Breast epithelium (tissue), 4 donors: ENCODE results near the gene STMN1. TPM values are rescaled to one million over a fixed set of nuclear protein-coding genes. Genes with fewer than 3 reads are reported as not detected.

Source experiments
- DNase-seq, 2 donors: peaks; one replicate each; pipeline ENCODE4 v3.0.0-alpha.2; 2019; ENCODE audit warnings: low spot score in 2 of 2
- H3K27ac ChIP-seq, 2 donors: fragments of 200-600 bp; sonication (generic) in 1 of 2; one replicate each; pipeline ENCODE4 v1.5.1; 2016 to 2019; ENCODE audit warnings: mild to moderate bottlenecking in 1 of 2
- H3K27me3 ChIP-seq, 2 donors: fragments of 200-600 bp; sonication (generic) in 1 of 2; one replicate each; pipeline versions ENCODE4 v1.5.1 to v1.6.0; 2017 to 2019; ENCODE audit warnings: control low read depth in 1 of 2, mild to moderate bottlenecking in 1 of 2
- H3K36me3 ChIP-seq: fragments of 200-600 bp; one replicate; pipeline ENCODE4 v1.5.1; 2019
- H3K4me1 ChIP-seq, 2 donors: fragments of 200-600 bp; sonication (generic); one replicate each; pipeline ENCODE4 v1.5.1; 2016 to 2019; ENCODE audit warnings: control low read depth in 1 of 2
- H3K4me3 ChIP-seq, 3 donors: fragments of 200-600 bp; sonication (generic); 1 replicate in 2 of 3; 2 replicates in 1 of 3; pipeline ENCODE4 v1.5.1; 2016 to 2019; ENCODE audit warnings: mild to moderate bottlenecking in 3 of 3, moderate library complexity in 2 of 3
- H3K9me3 ChIP-seq, 2 donors: fragments of 200-600 bp; sonication (generic) in 1 of 2; one replicate each; pipeline ENCODE4 v1.5.1; 2016 to 2019; ENCODE audit warnings: control low read depth in 1 of 2
- POLR2A ChIP-seq: fragments of 450-650 bp; IDR thresholded peaks from one replicate; pipeline ENCODE4 v1.6.1; 2016; ENCODE audit warnings: antibody characterized with exemption, mild to moderate bottlenecking, moderate library complexity
- POLR2AphosphoS5 ChIP-seq, 3 donors: sonication (generic); formaldehyde crosslinking; IDR thresholded peaks; one replicate each; pipeline ENCODE4 v1.6.1; 2017; ENCODE audit warnings: antibody characterized with exemption in 3 of 3
- intact Hi-C: fragments of 100-400 bp; cut with DNase I; formaldehyde crosslinking; loops from one replicate; pipeline ENCODE4 v1.15.1; 2023; ENCODE audit warnings: low total_unique reads
- total RNA-seq, 3 donors: library from RNA; depleted of rRNA; stranded (reverse); fragments of >200 nt; gene quantifications; one replicate each; pipeline ENCODE4 v1.1.0, GENCODE V29; 2016
- TF ChIP-seq, protein P1 (sequence below), 3 donors: fragments of 450-650 bp; IDR thresholded peaks; one replicate each; pipeline ENCODE4 v1.5.1; 2016 to 2017; ENCODE audit warnings: antibody characterized with exemption in 3 of 3, mild to moderate bottlenecking in 3 of 3, moderate library complexity in 3 of 3

Gene STMN1
- total RNA-seq, 3 donors from 2014 or later, result 23.9 to 33.8 (median 28.4) TPM

DNA sequence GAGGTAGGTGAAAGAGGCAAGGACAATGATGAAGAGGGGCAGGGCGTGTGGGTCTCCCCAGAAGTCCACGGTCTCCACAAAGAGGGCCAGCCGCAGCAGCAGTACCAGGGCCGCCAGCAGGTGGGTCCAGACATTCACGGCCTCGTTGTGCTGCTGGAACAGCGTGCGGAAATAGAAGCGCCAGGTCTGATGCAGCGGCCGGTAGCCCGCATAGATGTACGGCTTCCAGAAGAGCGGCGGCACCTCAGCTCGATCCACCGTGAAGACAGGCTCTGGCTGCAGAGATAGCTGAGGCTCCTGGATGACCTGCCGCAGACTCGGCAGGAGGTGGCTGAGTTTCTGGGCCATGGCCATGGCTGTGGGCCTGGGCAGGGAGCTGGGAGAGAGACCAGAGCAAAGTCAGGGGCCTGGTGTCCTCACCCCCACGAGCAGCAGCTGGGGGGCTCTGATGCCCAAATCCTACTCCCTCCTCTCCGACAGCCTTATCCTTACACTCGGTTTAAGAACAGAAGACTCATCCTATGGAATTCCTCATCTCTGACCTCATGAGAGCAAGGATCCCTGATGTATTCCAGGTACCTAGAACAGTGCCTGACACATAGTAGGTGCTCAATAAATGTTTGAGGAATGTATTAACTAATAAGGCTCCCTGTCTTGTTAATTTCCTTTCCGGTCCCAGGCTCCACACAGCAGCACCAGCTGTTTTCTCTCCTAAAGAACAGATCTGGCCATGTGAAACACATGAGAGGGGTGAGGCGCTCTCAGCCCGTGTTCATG, 42.5 kb downstream of the STMN1 start:
- Histone ChIP-seq H3K27ac (peak overlapping the region; percentile 15 to 20), H3K27me3 (no peaks in the 10 kb centered on the region), H3K36me3 (no peaks in the 10 kb centered on the region), H3K4me3 (no peak overlapping the region), H3K9me3 (no peaks in the 10 kb centered on the region), H3K4me1 (peaks cover 0 to 4% of the 10 kb centered on the region in 2 donors)
- DNase-seq, result no peak
- intact Hi-C loops, result no loop called here
- TF ChIP-seq POLR2A, result no peak
- TF ChIP-seq, protein P1, sequence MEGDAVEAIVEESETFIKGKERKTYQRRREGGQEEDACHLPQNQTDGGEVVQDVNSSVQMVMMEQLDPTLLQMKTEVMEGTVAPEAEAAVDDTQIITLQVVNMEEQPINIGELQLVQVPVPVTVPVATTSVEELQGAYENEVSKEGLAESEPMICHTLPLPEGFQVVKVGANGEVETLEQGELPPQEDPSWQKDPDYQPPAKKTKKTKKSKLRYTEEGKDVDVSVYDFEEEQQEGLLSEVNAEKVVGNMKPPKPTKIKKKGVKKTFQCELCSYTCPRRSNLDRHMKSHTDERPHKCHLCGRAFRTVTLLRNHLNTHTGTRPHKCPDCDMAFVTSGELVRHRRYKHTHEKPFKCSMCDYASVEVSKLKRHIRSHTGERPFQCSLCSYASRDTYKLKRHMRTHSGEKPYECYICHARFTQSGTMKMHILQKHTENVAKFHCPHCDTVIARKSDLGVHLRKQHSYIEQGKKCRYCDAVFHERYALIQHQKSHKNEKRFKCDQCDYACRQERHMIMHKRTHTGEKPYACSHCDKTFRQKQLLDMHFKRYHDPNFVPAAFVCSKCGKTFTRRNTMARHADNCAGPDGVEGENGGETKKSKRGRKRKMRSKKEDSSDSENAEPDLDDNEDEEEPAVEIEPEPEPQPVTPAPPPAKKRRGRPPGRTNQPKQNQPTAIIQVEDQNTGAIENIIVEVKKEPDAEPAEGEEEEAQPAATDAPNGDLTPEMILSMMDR (IDR thresholded peaks at IDR 0.05), result peak in 1 of 3 donors; percentile 42

DNA sequence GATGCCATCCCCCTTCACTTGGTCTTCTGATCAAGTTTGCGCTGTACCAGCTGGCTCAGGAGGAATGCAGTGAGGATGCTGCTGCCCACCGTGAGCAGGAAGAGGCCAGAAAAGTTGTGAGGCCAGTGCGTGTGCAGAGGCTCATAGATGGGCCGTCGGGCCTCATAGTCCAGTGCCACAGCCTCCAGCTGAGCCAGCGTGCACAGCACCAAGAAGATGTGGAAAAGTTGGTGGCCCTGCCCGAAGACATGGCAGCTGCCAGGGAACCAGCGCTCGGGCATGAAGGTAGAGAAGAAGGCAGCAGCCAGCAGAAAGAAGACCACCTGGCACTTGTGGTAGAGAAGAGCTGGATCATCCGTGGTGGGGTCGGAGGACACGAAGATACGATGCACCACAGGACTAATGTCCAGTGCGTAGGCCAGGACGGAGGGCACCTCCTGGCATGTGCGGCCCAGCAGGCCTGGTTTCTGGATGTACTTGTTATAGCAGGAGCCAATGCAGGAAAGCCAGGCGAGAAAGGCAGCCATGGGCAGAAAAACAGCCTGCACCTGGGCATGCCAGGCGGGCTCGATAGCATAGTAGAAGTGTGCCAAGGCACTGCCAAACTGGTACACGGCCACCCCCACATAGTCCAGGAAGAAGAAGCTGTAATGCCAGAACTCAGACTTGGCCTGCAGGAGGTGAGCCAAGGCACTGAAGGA, 43.3 kb downstream of the STMN1 start:
- Histone ChIP-seq H3K4me1 (peaks cover 0 to 4% of the 10 kb centered on the region in 2 donors), H3K9me3 (no peaks in the 10 kb centered on the region), H3K27ac (peak overlapping the region; percentile 15 to 20), H3K4me3 (no peak overlapping the region), H3K27me3 (no peaks in the 10 kb centered on the region), H3K36me3 (no peaks in the 10 kb centered on the region)
- intact Hi-C loops, result no loop called here
- no peak for TF ChIP-seq POLR2A
- TF ChIP-seq, protein P1 (IDR thresholded peaks at IDR 0.05), result no peak
- TF ChIP-seq POLR2AphosphoS5 (IDR thresholded peaks at IDR 0.05), result no peak
- peak; percentile 44 to 48 for DNase-seq

DNA sequence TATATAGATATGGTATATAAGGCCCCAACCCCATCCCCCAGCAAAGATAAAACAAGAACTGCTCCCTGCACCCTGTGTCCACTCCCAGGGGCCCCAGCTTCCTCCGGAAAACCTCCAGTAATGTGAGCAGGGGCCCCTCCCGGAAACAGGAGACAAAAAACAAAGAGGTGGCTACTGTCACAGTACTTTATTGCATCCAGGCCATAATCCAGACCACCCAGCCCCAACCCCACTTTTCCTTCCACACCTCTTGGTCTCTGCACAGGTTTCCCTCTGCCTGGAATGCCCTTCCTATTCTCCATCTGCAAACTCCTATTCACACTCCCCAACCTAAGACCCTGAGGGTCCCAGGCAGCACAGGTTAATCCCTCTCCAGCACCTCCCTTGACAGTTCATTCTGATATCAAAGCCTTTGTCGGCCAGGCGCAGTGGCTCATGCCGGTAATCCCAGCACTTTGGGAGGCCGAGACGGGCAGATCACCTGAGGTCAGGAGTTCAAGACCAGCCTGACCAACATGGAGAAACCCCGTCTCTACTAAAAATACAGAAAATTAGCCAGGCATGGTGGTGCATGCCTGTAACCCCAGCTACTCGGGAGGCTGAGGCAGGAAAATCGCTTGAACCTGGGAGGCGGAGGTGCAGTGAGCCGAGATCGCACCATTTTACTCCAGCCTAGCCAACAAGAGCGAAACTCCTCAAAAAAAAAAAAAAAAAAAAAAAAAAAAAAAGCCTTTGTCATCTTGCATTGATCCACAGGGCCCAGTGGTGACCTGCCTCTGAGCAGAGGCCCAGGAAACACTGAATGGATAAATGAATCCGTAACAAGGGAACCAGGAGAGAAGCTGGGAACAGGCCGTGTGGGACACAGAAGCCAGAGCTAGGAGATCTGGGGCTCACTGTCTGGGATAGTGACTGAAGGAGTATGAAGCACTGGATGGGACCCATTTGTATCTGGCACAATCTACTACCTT, 44.6 kb downstream of the STMN1 start:
- H3K9me3 ChIP-seq, result no peaks in the 10 kb centered on the region

DNA sequence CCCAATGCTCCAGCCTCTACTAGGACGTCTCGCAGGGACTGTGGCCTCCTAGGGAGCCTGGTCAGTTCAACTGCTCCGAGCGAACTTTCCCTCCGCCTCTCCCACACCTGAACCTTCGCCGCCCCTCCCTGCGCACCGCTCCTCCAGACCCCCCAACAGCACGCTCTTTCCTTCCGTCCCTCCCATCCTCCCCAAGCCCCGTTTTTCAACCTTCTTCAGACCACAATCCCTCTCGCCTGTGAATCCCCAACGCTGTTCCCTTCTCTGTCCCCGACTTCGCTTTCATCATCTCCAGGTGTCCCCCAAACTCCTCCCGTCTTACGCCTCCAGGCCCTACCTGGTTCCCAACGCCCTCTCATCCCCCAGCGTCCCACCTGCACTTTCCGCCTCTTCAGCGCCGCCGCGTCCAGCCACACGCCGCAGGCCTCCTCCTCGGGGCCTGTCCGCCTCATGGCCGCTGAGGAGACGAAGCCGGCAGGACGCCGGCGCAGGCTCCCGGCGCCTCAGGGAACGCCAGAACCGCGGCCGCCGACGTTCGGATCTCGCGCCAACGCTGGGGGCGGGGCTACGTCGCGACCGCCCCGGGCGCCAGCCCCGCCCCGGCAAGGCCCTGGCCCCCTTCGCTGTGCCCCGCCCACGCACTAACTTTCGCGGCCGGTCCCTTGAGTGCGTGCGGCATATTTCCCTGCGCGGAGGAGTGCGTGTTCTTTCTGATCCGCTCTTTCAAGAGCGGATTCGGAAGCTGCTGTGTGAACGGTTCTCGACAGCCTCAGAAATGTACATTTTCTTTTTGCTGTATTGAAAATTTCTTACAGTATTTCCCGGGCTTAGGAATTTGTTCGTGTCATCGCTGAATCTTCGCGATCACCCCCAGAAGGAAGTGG, 47.1 kb downstream of the STMN1 start, which contains the start of gene AUNIP:
Gene AUNIP (minus strand): TSS at position 552 of the 884 bp plus-strand sequence. CDS start 100 bp downstream, at position 452.
- no peaks in the 10 kb centered on the region for H3K9me3 ChIP-seq
- H3K4me3 ChIP-seq, result peak within 1 kb of the TSS; percentile 44 to 69 (median 59)
- H3K27me3 ChIP-seq, result no peaks in the 10 kb centered on the region
- DNase-seq, result peak; percentile 75 to 76
- H3K36me3 ChIP-seq, result no peaks in the 10 kb centered on the region
- no peak for TF ChIP-seq POLR2A
- TF ChIP-seq POLR2AphosphoS5 (IDR thresholded peaks at IDR 0.05), result peak; percentile 63 to 85 (median 76)
- peaks cover 0 to 4% of the 10 kb centered on the region in 2 donors for H3K4me1 ChIP-seq
- H3K27ac ChIP-seq, result peak within 1 kb of the TSS; percentile 22 to 68
- intact Hi-C loops, result no loop called here

More for the DNA sequence above, 44.6 kb downstream of the STMN1 start:
- no peaks in the 10 kb centered on the region for H3K36me3 ChIP-seq
- peaks cover 0 to 4% of the 10 kb centered on the region in 2 donors for H3K4me1 ChIP-seq
- no peaks in the 10 kb centered on the region for H3K27me3 ChIP-seq
- no peak for DNase-seq
- intact Hi-C loops, result no loop called here
- peak overlapping the region in 1 of 2 donors; percentile 29 for H3K27ac ChIP-seq
- no peak for TF ChIP-seq POLR2A
- TF ChIP-seq POLR2AphosphoS5 (IDR thresholded peaks at IDR 0.05), result no peak
- TF ChIP-seq, protein P1 (IDR thresholded peaks at IDR 0.05), result no peak
- H3K4me3 ChIP-seq, result no peak overlapping the region
